ENCODE results near the gene FBXL19. TPM values are rescaled to one million over a fixed set of nuclear protein-coding genes. Genes with fewer than 3 reads are reported as not detected.

FBXL19 gene
- 13.2 and 13.7 TPM in 2 replicates for total RNA-seq

GRCh38 chr16:30923554-30924075, at the start of gene FBXL19:
FBXL19 (plus strand) TSS chr16:30923572; CDS start chr16:30925755, 2,183 bp downstream.

GRCh38 chr16:30893744-30894539, 29.4 kb upstream of the FBXL19 start, which contains the start of gene BCL7C:
BCL7C (minus strand) TSS chr16:30894077; CDS start chr16:30893944, 133 bp downstream.

GRCh38 chr16:30896261-30896888, 27.0 kb upstream of the FBXL19 start, which contains the start of gene CTF1:
CTF1 (plus strand) TSS chr16:30896614; CDS start chr16:30896644, 30 bp downstream.

GRCh38 chr16:30948667-30949649, 25.6 kb downstream of the FBXL19 start, which contains the start of gene ORAI3:
ORAI3 (plus strand) TSS chr16:30949068; CDS start chr16:30949290, 222 bp downstream.

GRCh38 chr16:30957456-30958174, 34.2 kb downstream of the FBXL19 start, which contains the start of gene SETD1A:
SETD1A (plus strand) TSS chr16:30957754; CDS start chr16:30958732, 978 bp downstream.

GRCh38 chr16:30984669-30985400, 61.5 kb downstream of the FBXL19 start, which contains the start of gene HSD3B7:
HSD3B7 (plus strand) TSS chr16:30985207; CDS start chr16:30985659, 452 bp downstream.

Other genes with a start within 250 kb of the FBXL19 start
- gene SRCAP, start 224.4 kb upstream of the FBXL19 start, total RNA-seq: 21.4 and 34.3 TPM in 2 replicates
- 13.2 and 17.8 TPM in 2 replicates for gene PHKG2, start 175.1 kb upstream of the FBXL19 start, total RNA-seq
- 0.62 and 0.93 TPM in 2 replicates for gene CFAP119, start 161.5 kb upstream of the FBXL19 start, total RNA-seq
- 68.0 and 87.4 TPM in 2 replicates for gene RNF40, start 161.2 kb upstream of the FBXL19 start, total RNA-seq
- gene ZNF629, start 136.4 kb upstream of the FBXL19 start, total RNA-seq: 11.7 and 15.0 TPM in 2 replicates
- gene BCL7C, start 29.5 kb upstream of the FBXL19 start, total RNA-seq: 29.7 and 36.9 TPM in 2 replicates
- 2.0 and 3.6 TPM in 2 replicates for gene CTF1, start 27.0 kb upstream of the FBXL19 start, total RNA-seq
- 45.4 and 48.9 TPM in 2 replicates for gene ORAI3, start 25.5 kb downstream of the FBXL19 start, total RNA-seq
- 5.2 and 6.2 TPM in 2 replicates for gene SETD1A, start 34.2 kb downstream of the FBXL19 start, total RNA-seq
- 11.1 and 11.7 TPM in 2 replicates for gene HSD3B7, start 61.6 kb downstream of the FBXL19 start, total RNA-seq
- 0.25 and 0.29 TPM in 2 replicates for gene STX1B, start 87.1 kb downstream of the FBXL19 start, total RNA-seq
- gene STX4, start 110.0 kb downstream of the FBXL19 start, total RNA-seq: 19.0 and 25.1 TPM in 2 replicates
- 9.8 and 14.4 TPM in 2 replicates for gene ZNF668, start 150.7 kb downstream of the FBXL19 start, total RNA-seq
- 8.0 and 10.5 TPM in 2 replicates for gene ZNF646, start 150.8 kb downstream of the FBXL19 start, total RNA-seq
- gene PRSS53, start 165.4 kb downstream of the FBXL19 start, total RNA-seq: 1.2 and 3.2 TPM in 2 replicates
- 309 and 356 TPM in 2 replicates for gene VKORC1, start 171.2 kb downstream of the FBXL19 start, total RNA-seq
- gene BCKDK, start 184.8 kb downstream of the FBXL19 start, total RNA-seq: 55.5 and 66.1 TPM in 2 replicates
- 21.0 and 22.6 TPM in 2 replicates for gene KAT8, start 194.1 kb downstream of the FBXL19 start, total RNA-seq
- gene PRSS8, start 212.2 kb downstream of the FBXL19 start, total RNA-seq: not detected in 2 replicates
- 0.20 TPM in 1 of 2 replicates, not detected in the other for gene PRSS36, start 226.5 kb downstream of the FBXL19 start, total RNA-seq